Measurements from ENCODE around the gene PTPDC1.

The PTPDC1 gene

GRCh38 chr9:94140791-94141790, 56.8 kb downstream of the PTPDC1 start:
- no peak for DNase-seq (ENCODE audit: low read depth in 4 of 4, low spot score in 1 of 4)

GRCh38 chr9:94142353-94142752, 58.1 kb downstream of the PTPDC1 start:
- no peak for DNase-seq (ENCODE audit: low read depth in 4 of 4, low spot score in 1 of 4)

DNA sequence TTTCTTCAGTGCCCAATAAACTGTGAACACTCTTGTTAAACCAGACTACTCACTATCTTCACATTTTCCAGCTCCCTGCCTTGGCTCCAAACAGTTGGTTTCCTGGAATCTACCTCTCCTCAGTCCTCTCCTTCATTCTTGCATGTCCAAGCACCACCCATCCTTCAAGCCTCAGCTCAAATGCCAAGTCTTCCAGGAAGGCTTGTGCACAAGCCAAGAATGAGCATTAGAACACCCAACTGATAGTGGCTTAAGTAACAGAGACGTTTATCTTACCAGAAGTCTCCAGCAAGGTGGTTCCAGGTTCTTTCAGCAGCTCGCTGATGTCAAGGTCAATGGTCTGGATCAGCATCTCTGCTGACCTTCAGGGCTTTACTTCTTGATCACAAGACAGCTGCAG, 60.1 kb downstream of the PTPDC1 start:
- DNase-seq (ENCODE audit: low read depth in 4 of 4, low spot score in 1 of 4): no peak

- no peak for DNase-seq (ENCODE audit: low read depth in 4 of 4, low spot score in 1 of 4)
Measured at GRCh38 chr9:94145640-94146039, 61.4 kb downstream of the PTPDC1 start.

- no peak for DNase-seq (ENCODE audit: low read depth in 4 of 4, low spot score in 1 of 4)
Measured at GRCh38 chr9:94147776-94148175, 63.5 kb downstream of the PTPDC1 start.

DNA sequence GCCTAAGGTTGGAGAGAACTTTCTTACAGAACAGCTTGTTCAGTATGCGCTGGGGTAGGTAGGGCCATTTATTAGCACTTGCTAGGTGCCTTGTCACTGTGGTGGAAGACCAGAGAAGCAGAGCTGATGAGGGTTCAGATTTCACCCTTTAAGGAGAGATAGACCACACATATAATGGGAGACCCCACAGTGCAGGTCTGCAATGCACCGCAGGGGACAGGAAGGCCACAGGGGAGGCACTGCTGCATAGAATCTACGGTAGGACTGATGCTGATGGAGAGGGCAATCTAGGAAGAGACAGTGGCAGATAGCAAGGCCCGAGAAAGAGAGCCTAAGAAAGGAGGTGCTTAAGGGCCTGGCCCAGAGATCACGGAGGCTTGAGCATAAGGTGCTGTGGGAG, 64.2 kb downstream of the PTPDC1 start:
- no peak for DNase-seq (ENCODE audit: low read depth in 4 of 4, low spot score in 1 of 4)

- DNase-seq (ENCODE audit: low read depth in 4 of 4, low spot score in 1 of 4): no peak
Measured at GRCh38 chr9:94149696-94150095, 65.4 kb downstream of the PTPDC1 start.

- DNase-seq (ENCODE audit: low read depth in 4 of 4, low spot score in 1 of 4): no peak
Measured at GRCh38 chr9:94150279-94150828, 66.1 kb downstream of the PTPDC1 start.

- no peak for DNase-seq (ENCODE audit: low read depth in 4 of 4, low spot score in 1 of 4)
Measured at GRCh38 chr9:94150890-94151650, 66.8 kb downstream of the PTPDC1 start.

DNA sequence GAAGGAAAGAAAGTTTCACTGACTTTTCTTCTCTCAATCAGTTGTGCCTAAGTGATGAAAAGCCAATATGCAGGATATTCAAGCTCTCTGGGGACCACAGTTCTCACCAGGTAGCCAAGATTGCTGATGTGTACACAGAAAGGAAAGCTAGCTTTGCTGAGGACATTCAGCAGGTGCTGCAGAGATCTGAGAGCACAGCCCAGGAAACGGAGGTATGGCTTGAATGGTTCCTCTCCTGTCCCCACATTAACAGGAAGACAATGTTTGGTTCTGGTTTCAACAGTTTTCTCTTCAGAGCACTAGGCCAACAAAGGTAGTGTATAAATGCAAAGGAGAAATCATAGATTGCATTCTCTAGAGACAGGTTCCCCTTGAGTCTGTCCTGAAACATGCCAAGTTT, 69.6 kb downstream of the PTPDC1 start:
- DNase-seq (ENCODE audit: low read depth in 4 of 4, low spot score in 1 of 4): no peak

- no peak for DNase-seq (ENCODE audit: low read depth in 4 of 4, low spot score in 1 of 4)
Measured at GRCh38 chr9:94156348-94157049, 72.2 kb downstream of the PTPDC1 start.

- no peak for DNase-seq (ENCODE audit: low read depth in 4 of 4, low spot score in 1 of 4)
Measured at GRCh38 chr9:94157050-94157801, 73.0 kb downstream of the PTPDC1 start.
